ENCODE results near the gene TMEM200B. TPM values are rescaled to one million over a fixed set of nuclear protein-coding genes. Genes with fewer than 3 reads are reported as not detected.
A peak's percentile ranks its signal among the peaks of the same experiment; 100 is the strongest.

The TMEM200B gene
- not detected for polyA plus RNA-seq (ENCODE audit: low read depth in 6 of 6)

DNA sequence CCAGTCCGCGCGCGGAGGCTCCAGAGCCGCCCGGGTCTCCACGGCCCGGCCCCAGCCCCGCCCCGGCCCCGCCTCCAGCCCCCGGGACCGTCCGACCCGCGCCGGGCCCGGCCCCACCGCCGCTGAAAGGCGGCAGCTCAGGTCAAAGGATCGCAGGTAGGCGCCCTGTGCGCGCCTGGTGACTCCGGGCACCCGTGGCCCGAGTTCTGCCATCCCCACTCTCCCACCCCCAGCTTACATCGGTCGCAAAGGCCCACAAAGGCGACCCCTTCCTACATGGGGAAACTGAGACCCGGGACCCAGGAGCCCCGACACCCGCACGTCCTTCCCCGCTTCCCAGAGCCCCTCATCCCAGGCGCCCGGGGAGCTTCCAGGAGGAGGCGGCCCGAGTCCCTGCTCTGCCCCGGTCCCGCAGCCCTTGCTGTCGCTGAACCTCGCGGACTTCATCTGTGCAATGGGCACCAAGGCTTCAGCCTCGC, at the start of gene TMEM200B:
TMEM200B (minus strand) TSS at position 17 of the 479 bp plus-strand sequence. CDS start 2,075 bp downstream, outside the sequence.
- Mint-ChIP-seq H3K27me3 (peaks cover 13 to 35% (median 15%) of the 10 kb centered on the region in 3 donors), H3K9me3 (no peaks in the 10 kb centered on the region), H3K4me3 (peak within 1 kb of the TSS; percentile 70 to 90 (median 83)), H3K4me1 (peaks cover 9 to 14% (median 12%) of the 10 kb centered on the region in 3 donors), H3K36me3 (peaks cover 4 to 14% of the 10 kb centered on the region in 2 donors), H3K27ac (peak within 1 kb of the TSS in 3 of 6 donors; percentile 5 to 63 (median 15))
- DNase-seq (no peak), ATAC-seq (ENCODE audit: low read depth in 2 of 2) (peak in 1 of 2 donors; percentile 15)

DNA sequence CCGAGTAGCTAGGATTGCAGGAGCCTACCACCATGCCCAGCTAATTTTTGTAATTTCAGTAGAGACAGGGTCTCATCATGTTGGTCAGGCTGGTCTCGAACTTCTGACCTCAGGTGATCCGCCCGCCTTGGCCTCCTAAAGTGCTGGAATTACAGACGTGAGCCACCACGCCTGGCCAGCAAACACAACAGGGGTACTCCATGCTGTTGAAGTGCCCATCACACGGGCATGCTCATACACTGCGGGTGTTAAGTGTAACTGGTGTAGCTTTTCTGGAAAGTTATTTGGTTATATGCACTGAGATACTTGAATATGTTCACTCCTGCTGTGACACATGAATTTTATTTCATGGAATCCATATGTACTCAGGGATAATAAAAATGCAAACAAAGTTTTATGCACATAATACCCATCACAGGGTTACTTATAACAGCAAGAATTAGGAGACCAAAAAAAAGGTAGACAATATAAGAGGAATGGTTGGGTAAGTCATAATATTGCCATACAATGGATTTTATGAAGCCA, 48.8 kb upstream of the TMEM200B start:
- Mint-ChIP-seq H3K9me3 (no peaks in the 10 kb centered on the region), H3K27me3 (no peaks in the 10 kb centered on the region), H3K36me3 (peaks cover 7 to 9% of the 10 kb centered on the region in 2 donors), H3K4me3 (peak overlapping the region in 1 of 8 donors; percentile 12), H3K27ac (peak overlapping the region in 2 of 6 donors; percentile 12 to 15), H3K4me1 (peaks cover 39 to 66% (median 48%) of the 10 kb centered on the region in 3 donors)
- ATAC-seq (ENCODE audit: low read depth in 2 of 2) (no peak), DNase-seq (no peak)

DNA sequence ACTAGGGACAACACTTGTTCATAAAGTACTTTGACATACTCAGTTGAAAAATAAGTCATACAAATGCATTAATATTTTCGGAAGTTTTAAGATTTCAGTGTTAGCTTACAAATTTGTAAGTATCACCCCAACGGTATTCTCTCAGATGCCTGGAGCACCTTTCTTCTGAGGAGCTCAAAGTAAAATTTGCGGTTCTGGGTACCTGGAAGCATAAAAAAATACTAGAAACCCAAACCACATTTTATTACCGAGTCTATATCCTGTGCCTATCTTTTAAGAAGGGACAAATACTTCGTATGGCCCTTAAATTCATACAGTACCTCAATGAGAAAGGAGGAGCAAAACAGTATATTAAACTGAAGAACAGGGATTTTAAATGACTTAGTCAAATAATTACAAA, 47.8 kb upstream of the TMEM200B start:
- DNase-seq (no peak), ATAC-seq (ENCODE audit: low read depth in 2 of 2) (no peak)
- peak overlapping the region in 6 of 8 donors; percentile 6 to 82 (median 24) for H3K4me3 Mint-ChIP-seq
- no peaks in the 10 kb centered on the region for H3K9me3 Mint-ChIP-seq
- H3K4me1 Mint-ChIP-seq: peaks cover 34 to 58% (median 50%) of the 10 kb centered on the region in 3 donors
- no peaks in the 10 kb centered on the region for H3K27me3 Mint-ChIP-seq
- H3K36me3 Mint-ChIP-seq: peaks cover 7 to 13% of the 10 kb centered on the region in 2 donors
- peak overlapping the region in 3 of 6 donors; percentile 18 to 45 (median 44) for H3K27ac Mint-ChIP-seq

DNA sequence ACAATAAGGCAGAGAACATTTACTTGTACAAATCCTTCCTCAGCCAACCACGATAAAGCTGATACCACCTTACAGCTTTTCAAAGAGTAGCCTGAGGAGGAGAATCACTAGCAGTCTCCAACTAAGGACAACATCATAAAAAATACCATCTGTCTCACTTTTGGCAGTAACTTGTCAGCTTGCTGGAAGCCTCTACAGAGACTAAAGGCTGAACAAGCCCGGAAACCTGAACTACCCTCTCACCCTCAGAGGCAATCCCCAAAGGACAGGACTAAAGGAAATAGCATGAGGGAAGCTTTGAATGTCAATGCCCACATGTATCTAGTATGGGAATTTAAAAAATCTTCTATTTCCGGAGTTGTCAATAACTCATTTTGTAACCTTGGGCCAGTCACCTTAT, 47.4 kb upstream of the TMEM200B start:
- H3K4me3 Mint-ChIP-seq: peak overlapping the region in 5 of 8 donors; percentile 16 to 82 (median 24)
- H3K4me1 Mint-ChIP-seq: peaks cover 32 to 53% (median 47%) of the 10 kb centered on the region in 3 donors
- no peaks in the 10 kb centered on the region for H3K27me3 Mint-ChIP-seq
- H3K9me3 Mint-ChIP-seq: no peaks in the 10 kb centered on the region
- H3K27ac Mint-ChIP-seq: peak overlapping the region in 5 of 6 donors; percentile 18 to 93 (median 45)
- peaks cover 7 to 13% of the 10 kb centered on the region in 2 donors for H3K36me3 Mint-ChIP-seq
- DNase-seq (no peak), ATAC-seq (ENCODE audit: low read depth in 2 of 2) (peak; percentile 49 to 56)

DNA sequence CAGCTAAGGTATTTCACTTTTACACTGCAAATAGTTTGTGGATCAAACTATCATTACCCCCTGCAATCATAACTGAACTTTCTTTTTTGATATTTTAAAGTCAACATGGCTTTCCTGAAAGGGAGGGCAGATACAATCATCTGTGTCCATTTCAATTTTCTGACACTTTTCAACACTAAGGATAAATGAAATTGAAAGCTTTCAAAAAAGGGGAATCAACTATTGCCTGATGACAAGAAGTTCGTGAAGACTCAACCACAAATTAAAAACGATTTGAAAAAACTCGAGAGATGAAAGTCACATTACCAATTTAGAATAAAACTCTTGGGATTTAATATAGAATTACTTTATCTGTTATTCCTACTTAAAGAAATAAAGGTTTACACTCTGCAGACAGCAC, 46.3 kb upstream of the TMEM200B start:
- Mint-ChIP-seq H3K9me3 (no peaks in the 10 kb centered on the region), H3K27ac (peak overlapping the region in 5 of 6 donors; percentile 6 to 72 (median 11)), H3K4me3 (peak overlapping the region in 4 of 8 donors; percentile 16 to 61 (median 20)), H3K4me1 (peaks cover 32 to 49% (median 47%) of the 10 kb centered on the region in 3 donors), H3K27me3 (no peaks in the 10 kb centered on the region), H3K36me3 (peaks cover 7 to 13% of the 10 kb centered on the region in 2 donors)
- DNase-seq (no peak), ATAC-seq (ENCODE audit: low read depth in 2 of 2) (no peak)

DNA sequence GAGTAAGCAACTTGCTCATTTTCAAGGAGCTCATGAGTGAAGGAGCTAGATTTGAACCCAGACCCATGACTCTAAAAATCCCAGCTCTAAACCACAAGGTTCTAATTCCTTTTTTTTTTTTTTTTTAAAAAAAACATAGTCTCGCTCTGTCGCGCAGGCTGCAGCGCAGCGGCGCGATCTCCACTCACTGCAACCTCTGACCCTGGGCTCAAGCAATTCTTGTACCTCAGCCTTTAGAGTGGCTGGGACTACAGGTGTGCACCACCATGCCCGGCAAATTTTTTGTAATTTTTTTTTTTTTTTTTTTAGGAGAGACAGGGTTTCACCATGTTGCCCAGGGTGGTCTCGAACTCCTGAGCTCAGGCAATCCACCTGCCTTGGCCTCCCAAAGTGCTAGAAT, 44.2 kb upstream of the TMEM200B start:
- Mint-ChIP-seq H3K27ac (no peak overlapping the region), H3K27me3 (no peaks in the 10 kb centered on the region), H3K36me3 (peaks cover 0 to 7% of the 10 kb centered on the region in 2 donors), H3K4me3 (no peak overlapping the region), H3K4me1 (peaks cover 27 to 51% (median 48%) of the 10 kb centered on the region in 3 donors), H3K9me3 (no peaks in the 10 kb centered on the region)
- no peak for ATAC-seq (ENCODE audit: low read depth in 2 of 2)
- DNase-seq: no peak

DNA sequence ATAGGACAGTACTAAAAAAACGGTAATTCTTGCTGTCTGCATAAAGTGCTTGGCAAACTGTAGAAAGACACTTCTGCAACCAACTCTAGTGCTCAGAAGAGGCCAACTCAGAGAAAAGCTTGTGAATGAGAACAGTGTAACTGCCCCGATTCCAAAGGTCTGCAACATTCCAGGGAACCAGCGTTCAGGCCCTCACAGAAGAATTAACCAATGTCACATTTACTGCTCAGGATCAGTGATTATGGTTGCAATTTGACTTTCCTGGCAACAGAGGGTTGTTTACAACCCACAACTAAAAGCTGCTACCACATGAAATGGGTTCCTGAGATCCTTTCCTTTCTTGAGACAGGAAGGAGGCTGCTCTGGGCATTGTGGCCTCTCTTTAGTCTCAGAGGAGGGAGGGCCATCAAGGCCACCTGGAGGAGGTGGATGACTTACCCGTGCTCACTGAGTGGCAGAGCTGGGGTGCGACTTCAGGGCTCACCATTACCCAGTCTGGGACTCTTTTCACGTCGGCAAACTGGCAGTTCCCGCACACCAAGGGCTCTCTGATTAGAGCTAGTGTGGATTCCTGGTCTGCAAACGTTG, 42.7 kb upstream of the TMEM200B start:
- H3K9me3 Mint-ChIP-seq: no peaks in the 10 kb centered on the region
- H3K36me3 Mint-ChIP-seq: peaks cover 0 to 4% of the 10 kb centered on the region in 2 donors
- H3K27ac Mint-ChIP-seq: peak overlapping the region in 2 of 6 donors; percentile 30 to 54
- H3K27me3 Mint-ChIP-seq: no peaks in the 10 kb centered on the region
- peaks cover 25 to 42% (median 38%) of the 10 kb centered on the region in 3 donors for H3K4me1 Mint-ChIP-seq
- ATAC-seq (ENCODE audit: low read depth in 2 of 2): no peak
- H3K4me3 Mint-ChIP-seq: no peak overlapping the region
- DNase-seq: no peak

DNA sequence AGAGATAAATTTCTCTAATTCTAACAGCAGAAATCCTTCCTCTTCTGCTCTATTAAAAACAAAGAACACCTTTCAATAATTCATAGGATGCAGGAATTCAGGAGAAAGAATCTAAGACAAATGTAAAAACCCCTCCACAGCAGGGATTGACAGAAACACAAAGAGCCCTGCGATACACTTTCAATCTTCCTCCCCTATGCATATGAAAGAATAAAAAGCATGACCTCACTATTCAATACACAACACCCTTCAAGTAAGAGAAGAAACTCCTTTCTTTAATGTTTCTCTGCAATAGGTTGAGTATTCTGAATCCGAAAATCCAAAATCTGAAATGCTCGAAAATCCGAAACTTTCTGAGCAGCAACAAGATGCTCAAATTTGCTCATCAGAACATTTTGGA, 40.9 kb upstream of the TMEM200B start:
- H3K27ac Mint-ChIP-seq: no peak overlapping the region

DNA sequence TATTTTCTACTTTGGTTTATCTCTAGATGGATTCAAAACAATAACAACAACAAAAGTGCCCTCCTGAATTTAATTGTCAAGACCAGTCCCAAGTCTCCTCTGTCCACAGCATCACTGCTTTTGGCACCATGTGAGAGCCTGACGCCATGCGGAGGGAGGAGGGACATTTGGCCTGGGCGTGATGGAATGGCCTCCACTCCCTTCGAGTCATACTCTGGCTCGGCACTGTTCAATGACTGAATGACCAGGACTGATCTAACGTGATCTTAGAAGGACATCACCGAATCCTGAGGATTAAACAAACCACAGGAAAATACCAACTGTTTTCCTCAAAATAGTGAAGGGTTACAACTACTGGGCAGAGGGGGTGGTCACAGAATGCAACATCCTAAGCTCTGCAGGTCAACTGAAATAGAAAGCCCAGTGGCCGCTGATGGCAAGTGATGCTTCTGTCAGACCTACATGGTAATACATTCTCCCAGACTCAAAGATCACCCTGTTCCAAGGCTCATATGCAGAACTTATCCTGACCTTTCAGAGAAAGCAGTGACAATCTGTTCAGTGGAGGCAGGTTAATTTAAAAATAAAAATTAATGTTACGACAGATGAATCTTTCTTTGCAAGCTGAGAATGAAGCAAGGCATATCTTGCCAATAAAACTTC, 38.9 kb upstream of the TMEM200B start:
- H3K4me1 Mint-ChIP-seq: peaks cover 3 to 18% (median 8%) of the 10 kb centered on the region in 3 donors

More for the DNA sequence above, 40.9 kb upstream of the TMEM200B start:
- Mint-ChIP-seq H3K4me3 (no peak overlapping the region), H3K36me3 (peaks cover 0 to 4% of the 10 kb centered on the region in 2 donors), H3K27me3 (no peaks in the 10 kb centered on the region), H3K4me1 (peaks cover 10 to 24% (median 20%) of the 10 kb centered on the region in 3 donors), H3K9me3 (no peaks in the 10 kb centered on the region)
- DNase-seq (no peak), ATAC-seq (ENCODE audit: low read depth in 2 of 2) (no peak)

DNA sequence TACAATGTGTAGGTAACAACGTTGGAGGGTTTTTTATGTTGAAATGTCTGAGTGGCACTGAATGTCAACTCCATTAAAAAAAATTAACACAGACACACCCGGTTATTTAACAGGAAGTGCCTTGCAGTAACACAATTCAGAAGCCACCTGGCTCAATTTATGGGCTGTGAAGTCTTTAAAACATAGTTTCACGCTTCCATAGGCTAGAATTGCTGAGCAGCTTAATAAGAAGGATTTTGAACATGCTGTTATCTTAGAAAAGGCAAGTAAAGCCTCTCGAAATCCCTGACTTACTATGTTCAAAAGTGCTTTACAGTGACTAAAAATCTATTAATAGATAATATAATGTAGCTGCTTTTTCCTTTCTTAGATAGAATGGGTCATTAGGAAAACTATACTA, 38.3 kb upstream of the TMEM200B start:
- no peaks in the 10 kb centered on the region for H3K27me3 Mint-ChIP-seq
- DNase-seq (no peak), ATAC-seq (ENCODE audit: low read depth in 2 of 2) (no peak)
- no peaks in the 10 kb centered on the region for H3K9me3 Mint-ChIP-seq
- peaks cover under 1 to 4% of the 10 kb centered on the region in 2 donors for H3K36me3 Mint-ChIP-seq
- H3K4me1 Mint-ChIP-seq: peaks cover 3 to 14% (median 8%) of the 10 kb centered on the region in 3 donors
- no peak overlapping the region for H3K4me3 Mint-ChIP-seq
- H3K27ac Mint-ChIP-seq: no peak overlapping the region

More for the DNA sequence above, 38.9 kb upstream of the TMEM200B start:
- no peaks in the 10 kb centered on the region for H3K9me3 Mint-ChIP-seq
- H3K27ac Mint-ChIP-seq: peak overlapping the region in 2 of 6 donors; percentile 21 to 91
- H3K27me3 Mint-ChIP-seq: no peaks in the 10 kb centered on the region
- H3K36me3 Mint-ChIP-seq: peaks cover 0 to 4% of the 10 kb centered on the region in 2 donors
- DNase-seq (no peak), ATAC-seq (ENCODE audit: low read depth in 2 of 2) (no peak)
- H3K4me3 Mint-ChIP-seq: no peak overlapping the region

DNA sequence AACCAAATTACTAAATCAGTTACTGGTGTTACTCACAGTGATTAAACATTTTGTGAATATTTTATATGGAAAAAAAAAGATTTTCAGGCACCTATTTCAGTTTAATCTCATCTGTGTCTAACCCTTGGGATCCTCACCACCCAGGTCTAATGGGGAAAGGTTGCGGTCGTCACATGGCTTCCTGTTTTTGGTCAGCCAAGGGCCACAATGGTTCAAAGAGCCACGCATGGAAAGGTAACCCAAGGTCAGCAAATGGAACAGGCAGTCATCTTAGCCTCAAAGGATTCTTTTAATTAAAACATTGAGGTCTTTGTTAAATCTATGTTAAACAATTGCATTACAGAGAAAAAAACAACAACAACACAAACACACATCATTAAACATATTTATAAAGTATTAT, 36.1 kb upstream of the TMEM200B start:
- no peaks in the 10 kb centered on the region for H3K9me3 Mint-ChIP-seq
- peaks cover 2 to 11% of the 10 kb centered on the region in 2 donors for H3K36me3 Mint-ChIP-seq
- H3K27me3 Mint-ChIP-seq: no peaks in the 10 kb centered on the region
- no peak overlapping the region for H3K4me3 Mint-ChIP-seq
- H3K27ac Mint-ChIP-seq: no peak overlapping the region
- DNase-seq: no peak
- no peak for ATAC-seq (ENCODE audit: low read depth in 2 of 2)
- H3K4me1 Mint-ChIP-seq: peaks cover 3 to 8% (median 8%) of the 10 kb centered on the region in 3 donors

DNA sequence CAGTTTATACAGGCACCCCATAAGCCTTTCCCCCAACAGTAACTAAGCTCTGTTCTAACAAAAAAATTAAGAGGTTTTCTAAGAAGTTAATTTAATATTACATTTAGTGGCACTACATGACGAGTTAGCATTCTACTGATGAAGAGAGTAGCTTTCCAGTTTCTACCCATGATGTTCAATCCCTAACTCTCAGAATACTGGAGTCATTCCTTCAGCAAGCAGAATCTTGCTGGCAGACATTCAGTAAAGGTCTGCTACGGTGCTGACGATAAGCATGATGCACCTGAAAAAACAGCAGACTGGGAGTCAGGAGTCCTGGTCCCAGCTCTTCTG, 33.5 kb upstream of the TMEM200B start:
- no peak for ATAC-seq (ENCODE audit: low read depth in 2 of 2)
- Mint-ChIP-seq H3K27me3 (no peaks in the 10 kb centered on the region), H3K9me3 (no peaks in the 10 kb centered on the region), H3K27ac (no peak overlapping the region), H3K36me3 (peaks cover 6 to 25% of the 10 kb centered on the region in 2 donors), H3K4me3 (no peak overlapping the region), H3K4me1 (peaks cover 0 to 2% (median under 1%) of the 10 kb centered on the region in 3 donors)
- no peak for DNase-seq

DNA sequence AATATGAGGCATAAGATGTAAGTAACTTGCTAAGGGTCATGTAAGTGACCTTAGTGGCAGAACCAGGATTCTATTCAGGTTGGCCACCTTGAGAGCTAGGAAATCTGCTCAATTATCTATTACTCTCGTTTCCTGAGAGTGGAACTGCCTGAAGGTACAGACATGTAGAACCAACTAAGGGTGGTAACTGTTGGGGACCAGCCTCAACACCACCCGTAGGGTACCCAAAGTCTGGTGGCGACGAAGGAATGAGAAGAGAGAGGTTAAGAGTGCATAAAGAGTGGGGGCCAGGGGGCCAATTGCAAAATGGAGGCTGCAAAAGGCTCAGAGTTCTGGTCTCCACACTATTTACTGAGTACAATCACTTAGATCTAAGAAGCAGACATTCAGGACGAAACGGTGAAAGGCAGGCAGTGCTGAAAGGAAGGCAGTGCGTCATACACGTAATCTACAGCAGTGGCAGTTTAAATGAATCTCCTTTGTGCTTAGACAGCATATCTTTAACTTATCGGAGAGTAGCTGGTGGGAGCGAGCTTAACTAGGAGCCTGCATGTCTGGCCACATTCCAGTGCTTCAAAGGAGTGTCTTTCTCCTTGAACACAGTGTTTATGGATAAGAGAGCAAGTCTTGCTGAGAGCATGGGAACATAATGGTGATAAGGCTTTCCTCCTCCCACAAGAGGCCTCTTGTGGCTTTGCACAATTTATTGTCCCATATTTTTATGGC, 33.0 kb upstream of the TMEM200B start:
- Mint-ChIP-seq H3K9me3 (no peaks in the 10 kb centered on the region), H3K36me3 (peaks cover 11 to 31% of the 10 kb centered on the region in 2 donors), H3K27ac (no peak overlapping the region), H3K4me3 (no peak overlapping the region), H3K27me3 (no peaks in the 10 kb centered on the region), H3K4me1 (peaks cover 0 to 2% (median 0%) of the 10 kb centered on the region in 3 donors)
- DNase-seq: no peak
- no peak for ATAC-seq (ENCODE audit: low read depth in 2 of 2)
